Activated CD4-positive, alpha-beta memory T cell treated with anti-CD3 and anti-CD28 coated beads, Interleukin-2, amount 10 ng/mL, durations not matched to agents 7 days and 5 days (primary cell): Measurements from ENCODE around the gene FCHO2. TPM values are rescaled to one million over a fixed set of nuclear protein-coding genes. Genes with fewer than 3 reads are reported as not detected.

ENCODE experiments used
- CTCF ChIA-PET: fragments of 350-600 bp; sonication (Branson Sonifier 250); formaldehyde crosslinking; loops from one replicate; lab custom pipeline; 2021; ENCODE audit warnings: antibody characterized with exemption, inconsistent platforms; lab: Charles Lee
- POLR2A ChIA-PET: fragments of 350-600 bp; sonication (Branson Sonifier 250); formaldehyde crosslinking; loops from one replicate; lab custom pipeline; 2021; ENCODE audit warnings: antibody characterized with exemption; lab: Charles Lee
- DNase-seq: peaks from one replicate; pipeline ENCODE4 v3.0.0-alpha.2; 2020
- H3K27ac Mint-ChIP-seq: one replicate; pipeline ENCODE4 v1.8.0; 2021; ENCODE audit warnings: mild to moderate bottlenecking, mixed read lengths
- H3K27me3 Mint-ChIP-seq: one replicate; pipeline ENCODE4 v1.8.0; 2021; ENCODE audit warnings: mixed read lengths
- H3K36me3 Mint-ChIP-seq: one replicate; pipeline ENCODE4 v1.8.0; 2021; ENCODE audit warnings: low read depth, mixed read lengths
- H3K4me1 Mint-ChIP-seq: one replicate; pipeline ENCODE4 v1.8.0; 2021; ENCODE audit warnings: mixed read lengths
- H3K4me3 Mint-ChIP-seq: one replicate; pipeline ENCODE4 v1.8.0; 2021; ENCODE audit warnings: mild to moderate bottlenecking, mixed read lengths
- H3K9me3 Mint-ChIP-seq: one replicate; pipeline ENCODE4 v1.8.0; 2021; ENCODE audit warnings: mixed read lengths
- total RNA-seq, 2 experiments: library from RNA; stranded (reverse); gene quantifications; one replicate each; pipeline ENCODE4 v1.2.3, GENCODE V29; 2021

FCHO2 gene
- total RNA-seq, 2 experiments from 2014 or later, result 3.1 to 3.5 TPM

GRCh38 chr5:73067213-73067612 lies 111.4 kb downstream of the FCHO2 start:
- H3K4me3 Mint-ChIP-seq, result no peak overlapping the region
- CTCF ChIA-PET, result no interaction called here
- no peaks in the 10 kb centered on the region for H3K36me3 Mint-ChIP-seq
- DNase-seq, result no peak
- peaks cover 4% of the 10 kb centered on the region for H3K27me3 Mint-ChIP-seq
- POLR2A ChIA-PET, result no interaction called here
- H3K4me1 Mint-ChIP-seq, result peaks cover 2% of the 10 kb centered on the region
- H3K9me3 Mint-ChIP-seq, result no peaks in the 10 kb centered on the region
- no peak overlapping the region for H3K27ac Mint-ChIP-seq

DNA sequence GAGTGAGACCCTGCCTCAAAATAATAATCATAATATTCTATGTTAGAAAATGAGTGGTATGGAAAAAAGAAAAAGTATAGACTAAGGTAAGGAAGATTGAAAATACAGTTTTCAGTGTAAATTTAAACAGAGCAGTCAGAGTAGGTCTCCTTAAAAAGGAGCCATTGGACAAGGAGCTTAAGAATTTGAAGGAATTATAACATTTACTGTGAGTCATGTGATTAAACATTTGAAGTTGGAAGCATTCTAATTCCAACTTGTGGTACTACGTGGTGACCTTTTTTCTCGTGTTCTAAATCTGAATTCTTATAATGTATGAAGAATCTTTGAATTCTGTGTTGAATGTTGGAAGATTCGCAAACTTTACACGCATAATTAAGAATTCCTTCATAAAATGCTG lies 125.3 kb downstream of the FCHO2 start:
- ChIA-PET POLR2A (no interaction called here), CTCF (no interaction called here)

GRCh38 chr5:73088026-73088425 lies 132.2 kb downstream of the FCHO2 start:
- Mint-ChIP-seq H3K9me3 (no peaks in the 10 kb centered on the region), H3K27me3 (peaks cover 7% of the 10 kb centered on the region), H3K4me3 (no peak overlapping the region), H3K27ac (no peak overlapping the region), H3K4me1 (no peaks in the 10 kb centered on the region), H3K36me3 (no peaks in the 10 kb centered on the region)
- ChIA-PET POLR2A (no interaction called here), CTCF (no interaction called here)
- no peak for DNase-seq

More for the DNA sequence above, 125.3 kb downstream of the FCHO2 start:
- H3K4me3 Mint-ChIP-seq, result no peak overlapping the region
- no peaks in the 10 kb centered on the region for H3K9me3 Mint-ChIP-seq
- no peak for DNase-seq
- no peaks in the 10 kb centered on the region for H3K27me3 Mint-ChIP-seq
- H3K27ac Mint-ChIP-seq, result no peak overlapping the region
- no peaks in the 10 kb centered on the region for H3K4me1 Mint-ChIP-seq
- no peaks in the 10 kb centered on the region for H3K36me3 Mint-ChIP-seq

GRCh38 chr5:73093943-73094342 lies 138.1 kb downstream of the FCHO2 start:
- POLR2A ChIA-PET, result no interaction called here
- Mint-ChIP-seq H3K27me3 (peaks cover 8% of the 10 kb centered on the region), H3K9me3 (no peaks in the 10 kb centered on the region), H3K36me3 (no peaks in the 10 kb centered on the region), H3K27ac (no peak overlapping the region), H3K4me3 (no peak overlapping the region), H3K4me1 (no peaks in the 10 kb centered on the region)
- CTCF ChIA-PET, result no interaction called here
- DNase-seq, result no peak

DNA sequence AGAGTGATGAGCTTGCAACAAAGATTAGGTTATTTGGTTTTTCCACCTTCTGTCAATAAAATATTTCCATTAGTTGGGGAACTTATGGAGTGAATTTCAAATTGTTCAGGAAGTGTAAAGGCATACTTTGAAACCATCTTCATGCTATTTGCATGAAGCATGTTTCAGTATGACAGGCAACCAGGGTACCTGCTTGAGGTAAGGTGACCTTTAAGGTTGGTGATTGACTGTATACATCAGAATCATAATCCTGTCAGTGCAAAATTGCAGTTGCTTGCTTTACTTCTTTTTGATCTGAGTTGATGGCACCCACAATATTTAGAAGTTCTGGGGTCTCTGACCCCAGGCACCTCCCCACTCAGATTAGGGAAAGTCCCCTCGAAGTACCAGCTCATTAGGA lies 138.6 kb downstream of the FCHO2 start:
- ChIA-PET POLR2A (no interaction called here), CTCF (no interaction called here)
- no peaks in the 10 kb centered on the region for H3K36me3 Mint-ChIP-seq
- no peaks in the 10 kb centered on the region for H3K4me1 Mint-ChIP-seq
- no peak overlapping the region for H3K27ac Mint-ChIP-seq
- H3K4me3 Mint-ChIP-seq, result no peak overlapping the region
- no peaks in the 10 kb centered on the region for H3K9me3 Mint-ChIP-seq
- DNase-seq, result no peak
- peaks cover 8% of the 10 kb centered on the region for H3K27me3 Mint-ChIP-seq

DNA sequence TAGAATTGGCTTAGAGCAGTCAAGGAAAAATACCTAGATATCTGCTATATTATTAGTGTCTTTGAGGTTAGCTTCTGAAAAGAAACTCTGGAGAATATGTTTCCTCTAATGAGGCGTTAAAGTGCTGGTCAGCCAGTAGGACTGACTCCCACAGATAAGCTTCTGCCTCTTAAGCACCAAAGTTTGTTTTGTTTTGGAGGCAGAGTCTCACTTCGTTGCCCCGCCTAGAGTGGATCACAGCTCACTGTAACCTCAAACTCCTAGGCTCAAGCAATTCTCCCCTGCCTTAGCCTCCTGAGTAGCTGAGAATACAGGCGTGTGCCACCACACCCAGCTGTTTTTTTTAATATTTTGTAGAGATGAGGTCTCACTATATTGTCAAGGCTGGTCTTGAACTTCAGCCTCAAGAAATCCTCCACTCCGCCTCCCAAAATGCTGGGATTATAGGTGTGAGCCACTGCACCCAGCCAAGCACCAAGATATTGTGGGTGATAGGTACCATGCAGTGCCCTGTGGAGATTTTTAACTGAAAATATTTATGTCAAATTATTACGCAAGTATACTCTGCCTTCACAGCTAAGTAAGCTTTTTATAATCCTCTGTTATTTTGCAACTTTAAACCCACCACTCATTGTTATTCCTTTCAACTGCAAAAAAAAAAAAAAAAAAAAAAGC lies 139.9 kb downstream of the FCHO2 start:
- Mint-ChIP-seq H3K4me1 (no peaks in the 10 kb centered on the region), H3K4me3 (no peak overlapping the region), H3K27ac (no peak overlapping the region), H3K36me3 (no peaks in the 10 kb centered on the region), H3K27me3 (peaks cover 10% of the 10 kb centered on the region), H3K9me3 (no peaks in the 10 kb centered on the region)
- CTCF ChIA-PET, result interaction anchor here (1.2 kb wide), 1 partner anchor 11 kb away, joined by 3 read pairs; no protein-coding TSS in a partner anchor
- POLR2A ChIA-PET, result no interaction called here
- no peak for DNase-seq

GRCh38 chr5:73096239-73096575 lies 140.4 kb downstream of the FCHO2 start:
- Mint-ChIP-seq H3K36me3 (no peaks in the 10 kb centered on the region), H3K27ac (no peak overlapping the region), H3K27me3 (peaks cover 10% of the 10 kb centered on the region), H3K9me3 (no peaks in the 10 kb centered on the region), H3K4me3 (no peak overlapping the region), H3K4me1 (no peaks in the 10 kb centered on the region)
- no peak for DNase-seq
- ChIA-PET POLR2A (no interaction called here), CTCF (interaction anchor here (1.2 kb wide), 1 partner anchor 11 kb away, joined by 3 read pairs; no protein-coding TSS in a partner anchor)

DNA sequence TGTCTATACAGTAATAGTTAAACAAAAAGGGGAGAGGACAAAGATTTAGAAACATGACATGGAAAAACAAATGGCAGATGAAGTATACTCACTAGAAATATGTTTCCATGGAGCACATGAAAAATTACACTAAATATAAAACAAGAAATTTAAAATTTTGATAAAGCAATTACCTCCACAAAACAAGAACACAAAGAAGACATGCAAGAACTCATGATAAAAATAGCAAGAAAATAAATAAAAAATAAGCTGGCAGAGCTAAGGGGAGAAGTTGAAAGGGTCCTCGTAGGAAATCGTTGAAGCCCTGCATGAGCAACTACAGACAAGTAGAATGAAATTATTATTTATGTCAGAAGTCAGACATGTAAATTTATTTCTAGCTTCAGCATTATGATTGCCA lies 141.9 kb downstream of the FCHO2 start:
- no peak overlapping the region for H3K27ac Mint-ChIP-seq
- H3K4me3 Mint-ChIP-seq, result no peak overlapping the region
- ChIA-PET POLR2A (no interaction called here), CTCF (no interaction called here)
- no peak for DNase-seq
- H3K4me1 Mint-ChIP-seq, result no peaks in the 10 kb centered on the region
- H3K36me3 Mint-ChIP-seq, result no peaks in the 10 kb centered on the region
- no peaks in the 10 kb centered on the region for H3K9me3 Mint-ChIP-seq
- H3K27me3 Mint-ChIP-seq, result peaks cover 7% of the 10 kb centered on the region

- ChIA-PET CTCF (no interaction called here), POLR2A (no interaction called here)
- Mint-ChIP-seq H3K9me3 (no peaks in the 10 kb centered on the region), H3K4me3 (no peak overlapping the region), H3K27ac (no peak overlapping the region), H3K27me3 (peaks cover 16% of the 10 kb centered on the region), H3K4me1 (no peaks in the 10 kb centered on the region), H3K36me3 (no peaks in the 10 kb centered on the region)
- no peak for DNase-seq
Measured at GRCh38 chr5:73100109-73100508, 144.3 kb downstream of the FCHO2 start.

DNA sequence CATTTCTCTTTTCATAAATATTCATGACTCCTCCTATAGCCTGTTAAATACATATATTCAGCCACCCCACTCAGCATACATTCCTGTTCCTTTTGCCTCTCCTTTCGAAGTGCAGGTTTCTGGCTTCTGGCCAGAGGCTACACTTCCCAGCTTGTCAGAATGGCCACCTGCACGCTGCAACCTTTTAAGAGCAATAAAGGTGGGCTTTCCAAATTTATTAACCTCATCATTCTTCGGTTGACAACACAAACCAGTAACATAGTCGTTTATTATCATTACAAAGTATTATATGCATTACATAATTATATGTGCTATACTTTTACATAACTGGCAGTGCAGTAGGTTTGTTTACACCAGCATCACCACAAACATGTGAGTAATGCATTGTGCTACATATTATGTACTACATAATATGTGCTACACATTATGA lies 148.0 kb downstream of the FCHO2 start:
- no peaks in the 10 kb centered on the region for H3K4me1 Mint-ChIP-seq
- no peaks in the 10 kb centered on the region for H3K9me3 Mint-ChIP-seq
- DNase-seq, result no peak
- H3K4me3 Mint-ChIP-seq, result no peak overlapping the region
- H3K27ac Mint-ChIP-seq, result no peak overlapping the region
- POLR2A ChIA-PET, result no interaction called here
- no peaks in the 10 kb centered on the region for H3K36me3 Mint-ChIP-seq
- H3K27me3 Mint-ChIP-seq, result peaks cover 25% of the 10 kb centered on the region
- CTCF ChIA-PET, result no interaction called here

GRCh38 chr5:73104326-73104725 lies 148.5 kb downstream of the FCHO2 start:
- Mint-ChIP-seq H3K36me3 (no peaks in the 10 kb centered on the region), H3K9me3 (no peaks in the 10 kb centered on the region), H3K4me3 (no peak overlapping the region), H3K27me3 (peaks cover 29% of the 10 kb centered on the region), H3K27ac (no peak overlapping the region), H3K4me1 (no peaks in the 10 kb centered on the region)
- ChIA-PET POLR2A (no interaction called here), CTCF (no interaction called here)
- DNase-seq, result no peak

DNA sequence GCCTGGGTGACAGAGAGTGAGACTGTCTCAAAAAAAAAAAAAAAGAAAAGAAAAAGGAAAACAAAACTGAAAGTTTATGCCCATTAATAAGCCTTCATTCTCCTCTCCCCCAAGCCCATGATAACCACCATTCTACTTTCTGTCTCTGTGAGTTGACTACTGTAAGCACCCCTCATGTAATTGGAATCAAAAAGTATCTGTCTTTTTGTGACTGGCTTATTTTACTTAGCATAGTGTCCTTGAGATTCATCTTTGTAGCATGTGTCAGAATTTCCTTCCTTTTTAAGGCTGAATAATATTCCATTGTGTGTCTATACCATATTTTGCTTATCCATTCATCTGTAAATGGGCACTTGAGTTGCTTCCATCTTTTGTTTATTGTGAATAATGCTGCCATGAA lies 150.5 kb downstream of the FCHO2 start:
- H3K27me3 Mint-ChIP-seq, result peaks cover 34% of the 10 kb centered on the region
- no peaks in the 10 kb centered on the region for H3K9me3 Mint-ChIP-seq
- POLR2A ChIA-PET, result no interaction called here
- no peak overlapping the region for H3K4me3 Mint-ChIP-seq
- DNase-seq, result no peak
- no peak overlapping the region for H3K27ac Mint-ChIP-seq
- no peaks in the 10 kb centered on the region for H3K4me1 Mint-ChIP-seq
- CTCF ChIA-PET, result interaction anchor here (0.6 kb wide), 1 partner anchor 81 kb away, joined by 3 read pairs; no protein-coding TSS in a partner anchor
- H3K36me3 Mint-ChIP-seq, result no peaks in the 10 kb centered on the region

GRCh38 chr5:73110190-73110589 lies 154.3 kb downstream of the FCHO2 start:
- no peak overlapping the region for H3K4me3 Mint-ChIP-seq
- ChIA-PET CTCF (interaction anchor here (0.6 kb wide), 1 partner anchor 90 kb away, joined by 3 read pairs; no protein-coding TSS in a partner anchor), POLR2A (no interaction called here)
- no peak for DNase-seq
- H3K4me1 Mint-ChIP-seq, result no peaks in the 10 kb centered on the region
- H3K36me3 Mint-ChIP-seq, result no peaks in the 10 kb centered on the region
- H3K27ac Mint-ChIP-seq, result no peak overlapping the region
- H3K9me3 Mint-ChIP-seq, result no peaks in the 10 kb centered on the region
- peaks cover 54% of the 10 kb centered on the region for H3K27me3 Mint-ChIP-seq

GRCh38 chr5:73111536-73111935 lies 155.7 kb downstream of the FCHO2 start:
- CTCF ChIA-PET, result interaction anchor here (0.7 kb wide), 1 partner anchor 90 kb away, joined by 3 read pairs; no protein-coding TSS in a partner anchor
- Mint-ChIP-seq H3K36me3 (no peaks in the 10 kb centered on the region), H3K27me3 (peaks cover 54% of the 10 kb centered on the region), H3K4me3 (no peak overlapping the region), H3K9me3 (no peaks in the 10 kb centered on the region), H3K4me1 (no peaks in the 10 kb centered on the region), H3K27ac (no peak overlapping the region)
- POLR2A ChIA-PET, result no interaction called here
- DNase-seq, result no peak
